AG04450 (cell line): ENCODE results near the gene TBL1XR1. TPM values are rescaled to one million over a fixed set of nuclear protein-coding genes. Genes with fewer than 3 reads are reported as not detected.

Experiments used
- CTCF ChIA-PET: fragments of 300-600, 350-600 bp; formaldehyde crosslinking; extraction: SDS; loops from one replicate; lab custom pipeline; 2022; ENCODE audit warnings: antibody characterized with exemption, inconsistent platforms; lab: Charles Lee
- POLR2A ChIA-PET: fragments of 350-600 bp; formaldehyde crosslinking; extraction: SDS; loops from one replicate; lab custom pipeline; 2021; ENCODE audit warnings: antibody characterized with exemption, inconsistent platforms; lab: Yijun Ruan, JAX
- DNase-seq: peaks from one replicate; pipeline ENCODE4 v3.0.0-alpha.2; 2011; ENCODE audit warnings: low read depth, low spot score
- H3K27ac ChIP-seq: one replicate; pipeline ENCODE4 v1.5.1; 2012; ENCODE audit warnings: low read depth, low read length, control low read depth
- H3K27me3 ChIP-seq: one replicate; pipeline ENCODE4 v1.6.0; 2012; ENCODE audit warnings: low read length; ENCODE audit not compliant: control insufficient read depth, insufficient read depth
- H3K4me3 ChIP-seq: 2 replicates; pipeline ENCODE4 v1.5.1; 2011; ENCODE audit warnings: mild to moderate bottlenecking, low read depth, low read length, control low read depth
- H3K9me3 ChIP-seq: 2 replicates; pipeline ENCODE4 v1.5.1; 2012; ENCODE audit warnings: low read length; ENCODE audit not compliant: control insufficient read depth, insufficient read depth
- polyA plus RNA-seq: library from polyadenylated mRNA; depleted of rRNA; stranded (reverse); fragments of >200 nt; gene quantifications from 2 replicates; pipeline ENCODE4 v1.2.3, GENCODE V29; 2011
- TF ChIP-seq, protein P1 (sequence below): IDR thresholded peaks from 2 replicates; pipeline ENCODE4 v1.5.1; 2011; ENCODE audit warnings: low read depth, low read length, control low read depth, inconsistent platforms

Gene TBL1XR1
- polyA plus RNA-seq, 1 experiment: 207 TPM

DNA sequence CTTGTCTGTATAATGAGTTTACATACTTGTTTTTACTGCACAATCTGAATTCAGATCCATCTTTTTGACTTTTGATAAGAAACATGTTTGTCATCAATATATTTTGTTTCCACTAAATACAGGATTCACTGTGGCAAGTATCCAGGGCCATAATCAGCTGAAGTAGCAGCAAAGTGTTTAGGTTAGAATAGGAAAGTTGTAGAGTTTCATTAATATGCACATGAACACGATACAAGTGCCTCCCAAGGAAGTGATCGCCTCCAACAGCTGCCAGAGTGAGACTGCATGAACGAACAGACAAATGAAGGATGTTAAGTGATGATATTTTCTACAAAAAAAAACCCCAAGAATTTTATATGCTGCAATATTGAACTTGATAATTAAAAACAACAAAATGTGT lies 204.3 kb downstream of the TBL1XR1 start:
- Histone ChIP-seq H3K27me3 (no peaks in the 10 kb centered on the region), H3K4me3 (no peak overlapping the region), H3K9me3 (no peaks in the 10 kb centered on the region; the same call in 1 of the 2 replicates), H3K27ac (no peak overlapping the region)
- TF ChIP-seq, protein P1, sequence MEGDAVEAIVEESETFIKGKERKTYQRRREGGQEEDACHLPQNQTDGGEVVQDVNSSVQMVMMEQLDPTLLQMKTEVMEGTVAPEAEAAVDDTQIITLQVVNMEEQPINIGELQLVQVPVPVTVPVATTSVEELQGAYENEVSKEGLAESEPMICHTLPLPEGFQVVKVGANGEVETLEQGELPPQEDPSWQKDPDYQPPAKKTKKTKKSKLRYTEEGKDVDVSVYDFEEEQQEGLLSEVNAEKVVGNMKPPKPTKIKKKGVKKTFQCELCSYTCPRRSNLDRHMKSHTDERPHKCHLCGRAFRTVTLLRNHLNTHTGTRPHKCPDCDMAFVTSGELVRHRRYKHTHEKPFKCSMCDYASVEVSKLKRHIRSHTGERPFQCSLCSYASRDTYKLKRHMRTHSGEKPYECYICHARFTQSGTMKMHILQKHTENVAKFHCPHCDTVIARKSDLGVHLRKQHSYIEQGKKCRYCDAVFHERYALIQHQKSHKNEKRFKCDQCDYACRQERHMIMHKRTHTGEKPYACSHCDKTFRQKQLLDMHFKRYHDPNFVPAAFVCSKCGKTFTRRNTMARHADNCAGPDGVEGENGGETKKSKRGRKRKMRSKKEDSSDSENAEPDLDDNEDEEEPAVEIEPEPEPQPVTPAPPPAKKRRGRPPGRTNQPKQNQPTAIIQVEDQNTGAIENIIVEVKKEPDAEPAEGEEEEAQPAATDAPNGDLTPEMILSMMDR: no peak
- CTCF ChIA-PET: interaction anchor here (0.7 kb wide), 1 partner anchor 1833 kb away, joined by 3 read pairs; no protein-coding TSS in a partner anchor
- no peak for DNase-seq
- POLR2A ChIA-PET: no interaction called here

DNA sequence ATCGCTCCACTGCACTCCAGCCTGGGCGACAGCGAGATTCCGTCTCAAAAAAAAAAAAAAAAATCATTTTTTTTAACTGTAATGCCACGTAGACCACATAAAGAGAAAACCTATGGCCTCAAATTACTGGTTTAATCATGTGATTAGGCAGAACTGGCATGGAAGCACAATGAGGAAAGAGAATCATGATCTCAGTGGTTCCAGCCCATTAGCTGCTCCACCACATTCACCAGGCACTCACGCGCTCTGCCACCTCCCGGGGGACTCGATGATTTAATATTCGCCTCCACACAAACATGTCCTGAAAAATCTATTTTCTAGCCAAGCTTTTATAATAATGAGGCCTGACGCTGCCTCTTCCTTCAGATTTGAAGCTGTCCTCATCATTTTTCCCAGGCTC lies 204.7 kb downstream of the TBL1XR1 start:
- ChIA-PET CTCF (interaction anchor here (0.7 kb wide), 1 partner anchor 1833 kb away, joined by 3 read pairs; no protein-coding TSS in a partner anchor), POLR2A (no interaction called here)
- no peak overlapping the region for H3K4me3 ChIP-seq
- H3K27me3 ChIP-seq: no peaks in the 10 kb centered on the region
- no peak for DNase-seq
- TF ChIP-seq, protein P1: no peak
- H3K9me3 ChIP-seq: no peaks in the 10 kb centered on the region; the same call in 1 of the 2 replicates
- H3K27ac ChIP-seq: no peak overlapping the region

DNA sequence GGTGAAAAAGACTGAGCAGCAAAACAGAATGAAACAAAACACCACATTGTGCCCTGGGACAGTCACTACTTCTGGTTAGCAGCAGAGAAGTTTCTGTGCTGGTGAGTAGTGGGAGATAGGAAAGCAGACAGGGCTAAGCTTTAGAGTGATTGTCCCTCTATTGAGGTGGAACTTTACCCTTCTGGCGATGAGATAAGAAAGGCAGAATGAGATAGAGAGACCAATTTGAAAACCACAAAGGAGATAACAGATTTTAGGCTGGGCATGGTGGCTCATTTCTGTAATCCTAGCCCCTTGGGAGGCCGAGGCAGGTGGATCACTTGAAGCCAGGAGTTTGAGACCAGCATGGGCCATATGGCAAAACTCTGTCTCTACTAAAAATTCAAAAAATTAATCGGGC lies 208.5 kb downstream of the TBL1XR1 start:
- ChIA-PET CTCF (interaction anchor here (0.5 kb wide), 1 partner anchor 62 kb away, joined by 12 read pairs; no protein-coding TSS in a partner anchor), POLR2A (no interaction called here)
- Histone ChIP-seq H3K4me3 (no peak overlapping the region), H3K27ac (no peak overlapping the region), H3K27me3 (no peaks in the 10 kb centered on the region), H3K9me3 (no peaks in the 10 kb centered on the region; the same call in 1 of the 2 replicates)
- DNase-seq: no peak
- TF ChIP-seq, protein P1: no peak

DNA sequence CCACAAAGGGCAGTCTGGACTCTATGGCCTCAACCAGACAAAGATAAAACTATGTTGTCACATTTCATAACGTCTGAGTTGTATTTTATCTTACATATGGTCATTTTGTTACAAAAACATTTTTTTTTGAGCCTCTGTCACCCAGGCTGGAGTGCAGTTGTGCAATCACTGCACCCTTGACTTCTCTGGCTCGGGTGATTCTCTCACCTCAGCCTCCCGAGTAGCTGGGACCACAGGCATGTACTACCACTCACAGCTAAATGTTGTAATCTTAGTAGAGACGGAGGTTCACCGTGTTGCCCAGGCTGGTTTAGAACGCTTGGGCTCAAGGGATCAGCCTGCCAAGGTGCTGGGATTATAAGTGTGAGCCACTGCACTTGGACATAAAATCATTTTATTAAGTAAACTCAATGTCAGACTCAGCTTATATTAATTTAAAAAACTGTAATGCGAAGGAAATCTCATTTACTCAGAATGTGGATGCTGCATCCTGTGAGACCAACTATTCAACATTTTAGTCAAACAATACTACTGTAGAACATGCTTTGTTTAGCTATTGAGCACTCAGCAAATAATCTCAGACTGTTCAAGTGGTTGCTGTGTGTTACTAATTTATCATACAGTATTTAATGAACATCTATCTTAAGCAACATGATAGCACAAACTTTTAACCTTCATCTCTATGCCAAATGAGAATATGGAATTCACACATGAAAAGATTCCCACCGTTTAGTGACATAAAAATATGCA lies 209.2 kb downstream of the TBL1XR1 start:
- no peak overlapping the region for H3K27ac ChIP-seq
- DNase-seq: no peak
- ChIA-PET POLR2A (no interaction called here), CTCF (interaction anchor here (0.5 kb wide), 1 partner anchor 63 kb away, joined by 12 read pairs; no protein-coding TSS in a partner anchor)
- TF ChIP-seq, protein P1: no peak
- no peaks in the 10 kb centered on the region; the same call in 1 of the 2 replicates for H3K9me3 ChIP-seq
- no peak overlapping the region for H3K4me3 ChIP-seq
- no peaks in the 10 kb centered on the region for H3K27me3 ChIP-seq

DNA sequence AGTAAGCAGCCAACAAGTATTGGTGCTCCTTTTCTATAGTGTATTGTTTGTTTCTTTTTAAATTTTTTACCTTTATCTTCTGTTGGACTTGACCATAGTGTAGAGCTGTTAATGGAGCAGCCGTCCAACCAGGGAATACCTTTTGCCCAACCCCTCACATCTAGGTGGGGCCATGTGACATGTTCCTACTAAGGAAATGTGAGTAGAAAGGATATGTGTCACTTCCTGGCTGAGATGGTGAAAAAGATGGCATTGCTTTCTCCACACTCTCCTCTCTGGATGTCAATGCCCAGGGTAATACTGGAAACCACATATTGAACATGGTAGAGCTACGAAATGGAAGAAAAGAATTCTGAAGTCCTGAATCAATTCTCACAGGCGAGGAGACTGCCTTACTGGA lies 218.8 kb downstream of the TBL1XR1 start:
- ChIA-PET POLR2A (no interaction called here), CTCF (interaction anchor here (1.0 kb wide), 1 partner anchor 8 kb away, joined by 7 read pairs; no protein-coding TSS in a partner anchor)
- no peak for DNase-seq
- Histone ChIP-seq H3K27me3 (no peaks in the 10 kb centered on the region), H3K9me3 (no peaks in the 10 kb centered on the region), H3K4me3 (no peak overlapping the region), H3K27ac (no peak overlapping the region)
- TF ChIP-seq, protein P1: no peak
